ENCODE measurements around the gene IL6. TPM values are rescaled to one million over a fixed set of nuclear protein-coding genes. Genes with fewer than 3 reads are reported as not detected.
"Not testable (repeated sequence)": the region's sequence is repeated elsewhere in the genome, so short reads cannot be mapped to it uniquely, and the experiment has no call there.

IL6 gene
- total RNA-seq, 1 donor from 2014 or later: not detected

- not testable (repeated sequence) for DNase-seq
These were observed 22.3 kb upstream of the IL6 start for GRCh38 chr7:22704722-22705121.

- not testable (repeated sequence) for DNase-seq
These were observed 21.1 kb upstream of the IL6 start for GRCh38 chr7:22705874-22706273.

DNA sequence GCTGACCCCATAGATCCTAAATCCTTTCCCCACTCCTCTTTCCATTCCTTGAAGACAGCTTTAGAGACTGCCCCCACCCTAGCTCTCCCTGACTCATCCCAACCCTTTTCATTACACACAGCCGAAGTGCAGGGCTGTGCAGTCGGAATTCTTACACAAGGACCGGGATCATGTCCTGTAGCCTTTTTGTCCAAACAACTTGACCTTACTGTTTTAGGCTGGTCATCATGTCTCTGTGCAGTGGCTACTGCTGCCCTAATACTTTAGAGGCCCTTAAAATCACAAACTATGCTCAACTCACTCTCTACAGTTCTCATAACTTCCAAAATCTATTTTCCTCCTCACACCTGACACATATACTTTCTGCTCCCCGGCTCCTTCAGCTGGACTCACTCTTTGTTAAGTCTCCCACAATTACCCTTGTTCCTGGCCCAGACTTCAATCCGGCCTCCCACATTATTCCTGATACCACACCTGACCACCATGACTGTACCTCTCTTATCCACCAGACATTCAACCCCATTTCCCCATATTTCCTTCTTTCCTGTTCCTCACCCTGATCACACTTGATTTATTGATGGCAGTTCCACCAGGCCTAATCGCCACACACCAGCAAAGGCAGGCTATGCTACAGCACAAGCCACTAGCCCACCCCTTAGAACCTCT is 19.8 kb upstream of the IL6 start:
- DNase-seq: not testable (repeated sequence)

DNA sequence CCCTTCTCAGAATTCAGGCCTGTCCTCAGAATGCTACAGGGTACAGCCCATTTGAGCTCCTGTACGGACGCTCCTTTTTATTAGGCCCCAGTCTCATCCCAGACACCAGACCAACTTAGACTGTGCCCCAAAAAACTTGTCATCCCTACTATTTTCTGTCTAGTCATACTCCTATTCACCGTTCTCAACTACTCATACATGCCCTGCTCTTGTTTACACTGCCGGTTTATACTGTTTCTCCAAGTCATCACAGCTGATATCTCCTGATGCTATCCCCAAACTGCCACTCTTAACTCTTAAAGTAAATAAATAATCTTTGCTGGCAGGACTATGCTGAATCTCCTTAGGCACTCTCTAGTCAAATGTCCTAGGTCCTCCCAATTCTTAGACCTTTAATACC is 18.8 kb upstream of the IL6 start:
- DNase-seq: not testable (repeated sequence)

DNA sequence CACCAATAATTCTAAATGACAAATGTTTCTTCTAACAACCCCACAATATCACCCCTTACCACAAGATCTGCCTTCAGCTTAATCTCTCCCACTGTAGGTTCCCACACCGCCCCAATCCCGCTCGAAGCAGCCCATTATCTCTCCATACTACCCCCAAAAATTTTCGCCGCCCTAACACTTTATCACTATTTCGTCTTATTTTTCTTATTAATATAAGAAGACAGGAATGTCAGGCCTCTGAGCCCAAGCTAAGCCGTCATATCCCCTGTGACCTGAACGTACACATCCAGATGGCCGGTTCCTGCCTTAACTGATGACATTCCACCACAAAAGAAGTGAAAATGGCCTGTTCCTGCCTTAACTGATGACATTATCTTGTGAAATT is 18.3 kb upstream of the IL6 start:
- not testable (repeated sequence) for DNase-seq

DNA sequence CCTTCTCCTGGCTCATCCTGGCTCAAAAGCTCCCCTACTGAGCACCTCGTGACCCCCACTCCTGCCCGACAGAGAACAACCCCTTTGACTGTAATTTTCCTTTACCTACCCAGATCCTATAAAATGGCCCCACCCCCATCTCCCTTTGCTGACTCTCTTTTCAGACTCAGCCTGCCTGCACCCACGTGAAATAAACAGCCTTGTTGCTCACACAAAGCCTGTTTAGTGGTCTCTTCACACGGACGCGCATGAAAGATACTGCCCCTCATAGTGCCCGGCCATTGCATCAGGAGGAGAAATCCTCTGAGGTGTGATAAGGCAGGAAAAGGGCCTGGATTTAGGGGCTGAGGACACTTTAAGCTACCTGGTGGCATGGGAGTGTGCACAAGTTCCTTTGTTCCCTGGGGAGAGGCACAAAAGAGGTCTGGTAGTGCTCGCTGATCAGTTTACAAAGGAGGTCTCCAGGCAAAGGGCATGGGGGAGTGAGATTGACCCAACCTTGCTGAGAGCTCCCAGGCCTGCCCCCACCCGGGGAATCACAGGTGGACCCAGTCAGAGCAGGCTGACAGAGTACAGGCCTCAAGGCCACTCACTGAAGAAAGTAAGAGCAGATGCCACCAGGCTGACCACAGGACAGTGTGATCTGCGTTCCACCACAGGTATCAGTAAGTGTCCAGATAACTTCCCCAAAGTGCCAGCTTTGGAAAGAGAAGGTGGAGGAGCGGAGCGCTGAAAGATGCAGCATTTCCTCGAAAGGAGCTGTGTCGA is 17.8 kb upstream of the IL6 start:
- not testable (repeated sequence) for DNase-seq

GRCh38 chr7:22709857-22710256 is 17.1 kb upstream of the IL6 start:
- no peak for DNase-seq

DNA sequence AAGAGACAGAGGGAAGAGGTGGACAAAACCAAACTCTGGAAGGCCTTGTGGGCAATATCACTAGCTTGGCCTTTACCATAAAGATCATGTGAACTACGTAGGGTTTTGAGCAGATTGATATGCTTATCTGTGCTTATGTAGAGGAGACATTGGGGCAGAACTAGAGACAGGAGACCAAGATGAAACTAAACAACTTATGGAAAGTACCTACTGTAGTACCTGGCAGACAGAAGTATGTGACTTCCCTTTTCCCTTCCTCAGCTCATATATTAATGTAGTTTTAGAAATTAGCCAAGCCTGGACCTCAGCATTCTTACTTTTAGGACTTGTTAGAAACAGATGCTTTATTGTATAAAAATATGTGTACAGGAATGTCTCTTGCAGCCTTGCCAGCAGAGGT is 14.0 kb upstream of the IL6 start:
- no peak for DNase-seq

DNA sequence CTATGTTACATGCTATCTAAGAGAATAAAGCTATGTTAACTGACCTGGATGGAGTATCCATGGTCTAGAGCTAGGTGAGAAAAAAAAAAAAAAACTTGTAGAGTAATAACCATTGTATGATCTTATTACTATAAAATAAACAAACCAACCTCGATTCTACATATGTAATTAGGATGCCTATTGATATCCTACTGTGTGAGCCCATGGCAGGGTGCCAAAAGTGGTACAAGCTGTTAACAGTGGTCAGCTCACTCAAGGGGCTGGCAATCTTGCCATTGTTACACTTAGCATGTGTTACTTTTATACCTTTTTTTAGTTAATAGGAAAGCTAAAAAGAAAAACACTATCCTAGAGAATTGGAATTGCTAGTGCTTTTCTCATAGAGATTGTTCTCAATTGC is 13.5 kb upstream of the IL6 start:
- DNase-seq: no peak

DNA sequence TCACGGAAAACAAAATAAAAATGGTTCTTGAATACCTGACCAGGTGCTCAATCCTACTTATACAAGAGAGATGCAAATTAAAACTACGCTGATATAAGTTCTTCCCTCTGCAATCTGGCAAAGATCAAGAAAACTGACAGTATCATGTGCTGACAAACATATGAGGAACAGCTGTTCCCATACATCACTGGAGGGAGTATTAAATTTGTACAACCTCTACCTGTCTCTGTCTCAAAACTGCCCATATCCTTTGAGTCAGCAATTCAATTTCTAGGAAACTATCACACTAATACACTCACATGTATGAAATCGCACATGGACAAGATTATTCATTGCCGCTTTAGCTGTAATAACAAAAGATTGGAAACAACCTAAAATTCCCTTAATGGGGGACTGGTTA is 11.0 kb upstream of the IL6 start:
- DNase-seq: no peak

DNA sequence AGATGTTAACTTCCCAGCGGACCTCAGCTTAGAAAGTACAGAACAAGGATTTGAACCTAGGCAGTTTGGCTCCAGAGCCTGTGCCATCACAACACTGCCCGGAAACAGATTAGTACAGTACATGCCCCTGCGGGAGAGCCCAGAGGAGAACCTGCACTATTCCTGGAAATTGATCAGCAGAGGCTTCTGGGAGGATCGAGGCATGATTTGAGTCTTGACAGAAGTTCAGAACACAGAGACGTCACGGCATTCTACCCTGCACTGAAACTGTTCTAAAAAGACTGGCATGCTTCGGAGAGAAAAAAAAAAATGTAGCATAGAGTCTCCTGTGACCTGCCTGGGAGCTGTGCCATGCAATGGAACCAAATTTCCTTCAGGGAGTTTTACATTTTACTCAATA is 9.2 kb upstream of the IL6 start:
- no peak for DNase-seq

DNA sequence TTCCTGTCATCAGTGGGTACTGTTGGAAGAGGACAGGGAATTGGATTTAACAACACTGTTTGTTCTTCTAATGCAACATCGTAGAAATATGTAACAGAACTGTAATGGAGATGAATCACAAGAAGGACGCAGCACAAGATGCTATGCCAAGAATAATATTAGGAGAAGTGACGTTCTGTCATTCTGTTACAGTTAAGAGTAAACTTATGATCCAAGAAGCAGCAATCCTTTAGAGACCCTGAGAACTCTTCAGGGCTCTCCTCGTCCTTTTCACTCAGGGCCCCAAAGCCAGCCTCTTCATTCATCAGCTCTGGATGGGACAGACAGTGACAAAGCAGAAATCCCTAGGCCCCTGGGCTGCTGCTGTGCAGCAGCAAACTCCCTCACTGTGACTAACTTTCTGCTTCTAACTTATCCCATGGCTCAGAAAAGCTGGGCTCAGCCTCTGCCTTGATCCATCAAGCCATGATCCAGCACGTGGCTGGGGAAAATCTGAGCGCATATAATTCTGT is 8.7 kb upstream of the IL6 start:
- DNase-seq: no peak

DNA sequence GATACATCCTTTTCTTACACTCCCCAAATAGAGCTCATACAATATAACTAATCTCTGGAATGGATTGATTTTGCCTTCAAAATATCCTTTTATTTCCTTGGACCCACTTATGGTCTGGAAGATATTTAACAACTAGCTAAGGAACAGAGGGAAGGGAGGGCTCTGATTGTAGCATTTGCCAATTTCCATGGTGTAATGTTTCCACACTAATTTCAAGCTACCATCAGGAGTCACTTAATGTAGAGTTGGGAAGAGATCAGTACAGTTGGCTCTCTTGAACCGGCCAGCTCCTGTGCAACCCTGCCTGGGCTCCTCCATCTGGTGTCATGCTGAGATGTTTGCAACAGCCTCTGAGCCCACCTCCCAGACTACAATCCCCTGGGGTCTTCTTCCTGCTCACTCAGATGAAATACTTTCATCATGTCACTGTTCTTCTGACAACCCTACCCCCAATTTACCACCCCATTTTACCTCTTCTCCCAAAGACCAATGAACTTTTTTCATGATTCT is 8.0 kb upstream of the IL6 start:
- no peak for DNase-seq

DNA sequence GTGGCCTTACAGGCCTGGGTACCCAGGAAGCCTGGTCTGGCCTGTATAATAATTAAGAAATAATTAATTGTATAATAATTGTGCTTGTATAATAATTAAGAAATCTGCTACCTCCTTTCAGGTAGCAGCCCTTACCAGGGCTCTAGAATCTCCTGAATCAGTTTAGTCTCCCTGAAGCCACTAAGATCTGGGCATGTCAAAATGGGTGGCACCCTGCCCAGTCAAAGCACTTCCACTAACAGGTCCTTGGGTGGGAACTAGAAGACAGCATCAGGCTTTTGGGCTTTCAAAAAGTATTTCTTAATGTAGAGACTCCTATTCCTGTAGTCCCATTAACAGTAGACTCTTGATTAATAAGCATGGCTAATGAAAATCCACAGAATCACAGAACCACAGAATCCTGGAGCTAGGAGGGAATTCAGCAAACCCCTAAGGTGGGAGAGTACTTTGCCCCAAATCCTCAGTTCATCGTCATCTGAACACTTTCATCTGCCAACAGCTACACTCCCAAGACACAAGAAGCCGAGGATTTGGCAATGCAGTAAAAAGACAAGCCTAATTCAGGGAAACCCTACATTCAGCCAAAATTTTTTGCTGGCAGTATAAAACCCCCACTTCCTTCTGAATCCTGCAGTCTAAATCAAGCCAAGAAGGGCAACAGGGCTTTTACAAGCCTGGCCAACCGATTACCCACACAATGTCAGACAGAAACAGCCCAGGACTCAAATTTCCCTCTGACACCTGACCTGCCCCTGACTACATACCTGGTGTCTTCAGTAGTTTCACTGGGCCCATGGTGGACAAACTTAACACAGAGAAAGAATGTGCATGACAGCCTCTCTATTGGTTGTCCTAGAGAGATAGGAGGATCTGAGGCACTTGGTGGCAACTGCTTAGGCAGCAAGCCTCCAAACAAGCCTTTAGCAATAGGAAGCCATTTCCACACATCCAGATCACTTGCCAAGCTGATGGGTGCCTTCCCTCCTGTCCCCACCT is 5.9 kb upstream of the IL6 start:
- no peak for DNase-seq

GRCh38 chr7:22722536-22723180 is 4.3 kb upstream of the IL6 start:
- DNase-seq: no peak

- no peak for DNase-seq
These were observed 3.8 kb upstream of the IL6 start for GRCh38 chr7:22723181-22723601.

- no peak for DNase-seq
These were observed 3.4 kb upstream of the IL6 start for GRCh38 chr7:22723637-22724036.

GRCh38 chr7:22724861-22725260 is 2.1 kb upstream of the IL6 start:
- no peak for DNase-seq

DNA sequence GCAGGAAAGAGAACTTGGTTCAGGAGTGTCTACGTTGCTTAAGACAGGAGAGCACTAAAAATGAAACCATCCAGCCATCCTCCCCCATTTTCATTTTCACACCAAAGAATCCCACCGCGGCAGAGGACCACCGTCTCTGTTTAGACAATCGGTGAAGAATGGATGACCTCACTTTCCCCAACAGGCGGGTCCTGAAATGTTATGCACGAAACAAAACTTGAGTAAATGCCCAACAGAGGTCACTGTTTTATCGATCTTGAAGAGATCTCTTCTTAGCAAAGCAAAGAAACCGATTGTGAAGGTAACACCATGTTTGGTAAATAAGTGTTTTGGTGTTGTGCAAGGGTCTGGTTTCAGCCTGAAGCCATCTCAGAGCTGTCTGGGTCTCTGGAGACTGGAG is 1.4 kb upstream of the IL6 start:
- no peak for DNase-seq

- no peak for DNase-seq
These were observed 574 bp upstream of the IL6 start for GRCh38 chr7:22726345-22726906.

DNA sequence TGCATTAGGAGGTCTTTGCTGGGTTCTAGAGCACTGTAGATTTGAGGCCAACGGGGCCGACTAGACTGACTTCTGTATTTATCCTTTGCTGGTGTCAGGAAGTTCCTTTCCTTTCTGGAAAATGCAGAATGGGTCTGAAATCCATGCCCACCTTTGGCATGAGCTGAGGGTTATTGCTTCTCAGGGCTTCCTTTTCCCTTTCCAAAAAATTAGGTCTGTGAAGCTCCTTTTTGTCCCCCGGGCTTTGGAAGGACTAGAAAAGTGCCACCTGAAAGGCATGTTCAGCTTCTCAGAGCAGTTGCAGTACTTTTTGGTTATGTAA is 675 bp downstream of the IL6 start:
- DNase-seq: no peak
